Lower leg skin (tissue), 3 donors: ENCODE data around the gene EIF4G1.
"Not testable (repeated sequence)": the region's sequence is repeated elsewhere in the genome, so short reads cannot be mapped to it uniquely, and the experiment has no call there.

Source experiments
- CTCF ChIP-seq, 3 donors: fragments of 450-650 bp; IDR thresholded peaks; one replicate each; pipeline ENCODE4 v1.5.1; 2016; ENCODE audit warnings: antibody characterized with exemption in 3 of 3, mild to moderate bottlenecking in 3 of 3, moderate library complexity in 2 of 3
- POLR2A ChIP-seq, 2 donors: fragments of 450-650 bp; IDR thresholded peaks; one replicate each; pipeline ENCODE4 v1.6.1; 2016 to 2017; ENCODE audit warnings: antibody characterized with exemption in 2 of 2, mild to moderate bottlenecking in 1 of 2, moderate library complexity in 1 of 2

DNA sequence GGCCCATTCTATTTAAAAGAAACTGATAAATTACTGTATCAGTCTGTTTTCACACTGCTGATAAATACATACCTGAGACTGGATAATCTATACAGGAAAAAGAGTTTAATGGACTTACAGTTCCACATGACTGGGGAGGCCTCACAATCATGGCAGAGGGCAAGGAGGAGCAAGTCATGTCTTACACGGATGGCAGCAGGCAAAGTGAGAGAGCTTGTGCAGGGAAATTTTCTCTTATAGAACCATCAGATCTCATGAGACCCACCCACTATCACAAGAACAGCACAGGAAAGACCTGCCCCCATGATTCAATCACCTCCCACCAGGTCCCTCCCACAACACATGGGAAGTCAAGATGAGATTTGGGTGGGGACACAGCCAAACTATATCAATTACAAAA, 47.2 kb upstream of the EIF4G1 start:
- not testable (repeated sequence) for TF ChIP-seq CTCF, POLR2A (IDR thresholded peaks at IDR 0.05)
